Measurements from ENCODE around the gene SMYD3.

Gene SMYD3

GRCh38 chr1:246513619-246514343 lies 6.7 kb upstream of the SMYD3 start:
- no peaks in the 10 kb centered on the region for H3K27me3 ChIP-seq (ENCODE audit: low read depth, low read length)
- H3K4me3 ChIP-seq (ENCODE audit: low read depth in 1 of 2, low read length in 2 of 2): no peak overlapping the region
- H3K36me3 ChIP-seq (ENCODE audit: control insufficient read depth in 1 of 2, insufficient read depth in 2 of 2, low read length in 2 of 2): no peaks in the 10 kb centered on the region
- no peak overlapping the region for H3K27ac ChIP-seq (ENCODE audit: low read length)
- peaks cover 16 to 31% of the 10 kb centered on the region in 2 donors for H3K9me3 ChIP-seq (ENCODE audit: control insufficient read depth in 1 of 2, low read length in 2 of 2)
- no peaks in the 10 kb centered on the region for H3K4me1 ChIP-seq (ENCODE audit: control insufficient read depth in 1 of 2, insufficient read depth in 2 of 2, low read length in 2 of 2)

GRCh38 chr1:246513041-246513440 lies 6.0 kb upstream of the SMYD3 start:
- Histone ChIP-seq H3K27ac (ENCODE audit: low read length) (no peak overlapping the region), H3K9me3 (ENCODE audit: control insufficient read depth in 1 of 2, low read length in 2 of 2) (peaks cover 16 to 31% of the 10 kb centered on the region in 2 donors), H3K4me1 (ENCODE audit: control insufficient read depth in 1 of 2, insufficient read depth in 2 of 2, low read length in 2 of 2) (no peaks in the 10 kb centered on the region), H3K36me3 (ENCODE audit: control insufficient read depth in 1 of 2, insufficient read depth in 2 of 2, low read length in 2 of 2) (no peaks in the 10 kb centered on the region), H3K4me3 (ENCODE audit: low read depth in 1 of 2, low read length in 2 of 2) (no peak overlapping the region), H3K27me3 (ENCODE audit: low read depth, low read length) (no peaks in the 10 kb centered on the region)

- no peak overlapping the region for H3K4me3 ChIP-seq (ENCODE audit: low read depth in 1 of 2, low read length in 2 of 2)
Observed at GRCh38 chr1:246512635-246513034, 5.6 kb upstream of the SMYD3 start.

GRCh38 chr1:246512230-246512629 lies 5.2 kb upstream of the SMYD3 start:
- Histone ChIP-seq H3K27me3 (ENCODE audit: low read depth, low read length) (no peaks in the 10 kb centered on the region), H3K4me3 (ENCODE audit: low read depth in 1 of 2, low read length in 2 of 2) (no peak overlapping the region), H3K36me3 (ENCODE audit: control insufficient read depth in 1 of 2, insufficient read depth in 2 of 2, low read length in 2 of 2) (no peaks in the 10 kb centered on the region), H3K27ac (ENCODE audit: low read length) (no peak overlapping the region), H3K9me3 (ENCODE audit: control insufficient read depth in 1 of 2, low read length in 2 of 2) (peaks cover 16 to 29% of the 10 kb centered on the region in 2 donors), H3K4me1 (ENCODE audit: control insufficient read depth in 1 of 2, insufficient read depth in 2 of 2, low read length in 2 of 2) (no peaks in the 10 kb centered on the region)

More at GRCh38 chr1:246512635-246513034, 5.6 kb upstream of the SMYD3 start:
- Histone ChIP-seq H3K27me3 (ENCODE audit: low read depth, low read length) (no peaks in the 10 kb centered on the region), H3K9me3 (ENCODE audit: control insufficient read depth in 1 of 2, low read length in 2 of 2) (peaks cover 16 to 31% of the 10 kb centered on the region in 2 donors), H3K4me1 (ENCODE audit: control insufficient read depth in 1 of 2, insufficient read depth in 2 of 2, low read length in 2 of 2) (no peaks in the 10 kb centered on the region), H3K27ac (ENCODE audit: low read length) (no peak overlapping the region), H3K36me3 (ENCODE audit: control insufficient read depth in 1 of 2, insufficient read depth in 2 of 2, low read length in 2 of 2) (no peaks in the 10 kb centered on the region)

- Histone ChIP-seq H3K27me3 (ENCODE audit: low read depth, low read length) (no peaks in the 10 kb centered on the region), H3K9me3 (ENCODE audit: control insufficient read depth in 1 of 2, low read length in 2 of 2) (peaks cover 7 to 19% of the 10 kb centered on the region in 2 donors), H3K27ac (ENCODE audit: low read length) (no peak overlapping the region), H3K4me1 (ENCODE audit: control insufficient read depth in 1 of 2, insufficient read depth in 2 of 2, low read length in 2 of 2) (peaks cover 0 to 5% of the 10 kb centered on the region in 2 donors), H3K4me3 (ENCODE audit: low read depth in 1 of 2, low read length in 2 of 2) (no peak overlapping the region), H3K36me3 (ENCODE audit: control insufficient read depth in 1 of 2, insufficient read depth in 2 of 2, low read length in 2 of 2) (no peaks in the 10 kb centered on the region)
Observed at GRCh38 chr1:246511203-246511602, 4.1 kb upstream of the SMYD3 start.

- Histone ChIP-seq H3K27me3 (ENCODE audit: low read depth, low read length) (no peaks in the 10 kb centered on the region), H3K4me1 (ENCODE audit: control insufficient read depth in 1 of 2, insufficient read depth in 2 of 2, low read length in 2 of 2) (peaks cover 0 to 9% of the 10 kb centered on the region in 2 donors), H3K9me3 (ENCODE audit: control insufficient read depth in 1 of 2, low read length in 2 of 2) (peaks cover 3 to 11% of the 10 kb centered on the region in 2 donors), H3K27ac (ENCODE audit: low read length) (no peak overlapping the region), H3K36me3 (ENCODE audit: control insufficient read depth in 1 of 2, insufficient read depth in 2 of 2, low read length in 2 of 2) (no peaks in the 10 kb centered on the region), H3K4me3 (ENCODE audit: low read depth in 1 of 2, low read length in 2 of 2) (no peak overlapping the region)
Observed at GRCh38 chr1:246510147-246511030, 3.3 kb upstream of the SMYD3 start.

- peaks cover 0 to 9% of the 10 kb centered on the region in 2 donors for H3K4me1 ChIP-seq (ENCODE audit: control insufficient read depth in 1 of 2, insufficient read depth in 2 of 2, low read length in 2 of 2)
- no peaks in the 10 kb centered on the region for H3K36me3 ChIP-seq (ENCODE audit: control insufficient read depth in 1 of 2, insufficient read depth in 2 of 2, low read length in 2 of 2)
- no peak overlapping the region for H3K4me3 ChIP-seq (ENCODE audit: low read depth in 1 of 2, low read length in 2 of 2)
- no peaks in the 10 kb centered on the region for H3K27me3 ChIP-seq (ENCODE audit: low read depth, low read length)
- H3K9me3 ChIP-seq (ENCODE audit: control insufficient read depth in 1 of 2, low read length in 2 of 2): peaks cover 0 to 5% of the 10 kb centered on the region in 2 donors
- no peak overlapping the region for H3K27ac ChIP-seq (ENCODE audit: low read length)
Observed at GRCh38 chr1:246508897-246509688, 2.0 kb upstream of the SMYD3 start.

GRCh38 chr1:246506367-246506673 lies 759 bp downstream of the SMYD3 start:
- Histone ChIP-seq H3K9me3 (ENCODE audit: control insufficient read depth in 1 of 2, low read length in 2 of 2) (no peaks in the 10 kb centered on the region), H3K27ac (ENCODE audit: low read length) (no peak overlapping the region), H3K4me1 (ENCODE audit: control insufficient read depth in 1 of 2, insufficient read depth in 2 of 2, low read length in 2 of 2) (peaks cover 0 to 9% of the 10 kb centered on the region in 2 donors), H3K4me3 (ENCODE audit: low read depth in 1 of 2, low read length in 2 of 2) (peak overlapping the region; percentile 78 to 95), H3K36me3 (ENCODE audit: control insufficient read depth in 1 of 2, insufficient read depth in 2 of 2, low read length in 2 of 2) (no peaks in the 10 kb centered on the region), H3K27me3 (ENCODE audit: low read depth, low read length) (no peaks in the 10 kb centered on the region)

GRCh38 chr1:246503341-246503740 lies 3.7 kb downstream of the SMYD3 start:
- Histone ChIP-seq H3K9me3 (ENCODE audit: control insufficient read depth in 1 of 2, low read length in 2 of 2) (no peaks in the 10 kb centered on the region), H3K36me3 (ENCODE audit: control insufficient read depth in 1 of 2, insufficient read depth in 2 of 2, low read length in 2 of 2) (no peaks in the 10 kb centered on the region), H3K27ac (ENCODE audit: low read length) (no peak overlapping the region), H3K27me3 (ENCODE audit: low read depth, low read length) (no peaks in the 10 kb centered on the region), H3K4me3 (ENCODE audit: low read depth in 1 of 2, low read length in 2 of 2) (no peak overlapping the region), H3K4me1 (ENCODE audit: control insufficient read depth in 1 of 2, insufficient read depth in 2 of 2, low read length in 2 of 2) (peaks cover 0 to 9% of the 10 kb centered on the region in 2 donors)

- H3K4me1 ChIP-seq (ENCODE audit: control insufficient read depth in 1 of 2, insufficient read depth in 2 of 2, low read length in 2 of 2): peaks cover 0 to 2% of the 10 kb centered on the region in 2 donors
- no peak overlapping the region for H3K4me3 ChIP-seq (ENCODE audit: low read depth in 1 of 2, low read length in 2 of 2)
- no peaks in the 10 kb centered on the region for H3K9me3 ChIP-seq (ENCODE audit: control insufficient read depth in 1 of 2, low read length in 2 of 2)
- no peak overlapping the region for H3K27ac ChIP-seq (ENCODE audit: low read length)
- no peaks in the 10 kb centered on the region for H3K36me3 ChIP-seq (ENCODE audit: control insufficient read depth in 1 of 2, insufficient read depth in 2 of 2, low read length in 2 of 2)
- H3K27me3 ChIP-seq (ENCODE audit: low read depth, low read length): no peaks in the 10 kb centered on the region
Observed at GRCh38 chr1:246497331-246497915, 9.7 kb downstream of the SMYD3 start.

Measured in muscle layer of duodenum (tissue), 2 donors.